ENCODE measurements around the gene SPATA31E1. TPM values are rescaled to one million over a fixed set of nuclear protein-coding genes. Genes with fewer than 3 reads are reported as not detected.

SPATA31E1 gene
- total and polyA plus RNA-seq, 9 of the 15 experiments (the other 6 are each of a cell fraction or from before 2014, with no cell fraction given) = not detected

- TF ChIP-seq MYC (IDR thresholded peaks at IDR 0.05; ENCODE audit: low read depth, low read length) = 0 out of 2 replicates have a peak, but pooled peaks have one; percentile 24
- no peak for TF ChIP-seq MYC (CRISPR knock-in tag; IDR thresholded peaks at IDR 0.05; ENCODE audit: borderline replicate concordance, low read depth)
- peak; percentile 89 for TF ChIP-seq NFIC (IDR thresholded peaks at IDR 0.05)
- TF ChIP-seq CTBP1 (IDR thresholded peaks at IDR 0.05; ENCODE audit: borderline replicate concordance) = peak; percentile 53; the same call in 1 of the 2 replicates
- peak; percentile 20 to 94 (median 84) for TF ChIP-seq YY1 (IDR thresholded peaks at IDR 0.05; ENCODE audit: borderline replicate concordance in 1 of 3, control insufficient read depth in 1 of 3, extremely low read depth in 1 of 3, insufficient read depth in 3 of 3, insufficient read length in 1 of 3, insufficient replicate concordance in 2 of 3, low read depth in 1 of 3, low read length in 2 of 3)
These were observed 26.8 kb downstream of the SPATA31E1 start (continued) for GRCh38 chr9:87909310-87910041.

GRCh38 chr9:87910821-87911220 is 28.1 kb downstream of the SPATA31E1 start:
- H3K4me3 ChIP-seq = no peak overlapping the region
- H3K9ac ChIP-seq (ENCODE audit: insufficient read depth in 1 of 2, low read depth in 2 of 2, low read length in 2 of 2) = no peak overlapping the region
- no peaks in the 10 kb centered on the region for H3K9me1 ChIP-seq (ENCODE audit: control insufficient read depth, insufficient read depth, low read length)
- no peaks in the 10 kb centered on the region for H4K20me1 ChIP-seq (replicated peaks; ENCODE audit: control insufficient read depth, insufficient read depth, low read length)
- WGBS (ENCODE audit: insufficient coverage, low coverage, missing lambda C conversion rate) = 7% methylated on average over 3 of the region's 3 CpGs
- H3K27me3 ChIP-seq (ENCODE audit: control insufficient read depth in 2 of 2, insufficient read depth in 2 of 2, low read length in 2 of 2) = no peaks in the 10 kb centered on the region; a peak in 1 of 5 replicates
- no peak overlapping the region for H3K27ac ChIP-seq (ENCODE audit: extremely low read depth, low read depth, low read length)
- no peaks in the 10 kb centered on the region for H3K79me2 ChIP-seq (ENCODE audit: control insufficient read depth, insufficient read depth, low read length)
- intact Hi-C loops (cut with micrococcal nuclease) = no loop called here
- FAIRE-seq (no peak), DNase-seq (ENCODE audit: extremely low read depth in 1 of 4, low spot score in 3 of 4) (no peak), ATAC-seq (no peak)
- no TSS peak for BruUV-seq (replicated peaks)
- in situ Hi-C loops (cut with MboI) = no loop called here
- no peak overlapping the region for H2AFZ ChIP-seq (ENCODE audit: low read depth, low read length)
- POLR2A ChIA-PET = no interaction called here
- H3K9me3 ChIP-seq (replicated peaks; ENCODE audit: control insufficient read depth, insufficient read depth, low read depth, low read length) = no peaks in the 10 kb centered on the region
- no peaks in the 10 kb centered on the region; a peak in 2 of 5 replicates for H3K4me1 ChIP-seq (replicated peaks in 1 of 2; ENCODE audit: control insufficient read depth in 2 of 2, insufficient read depth in 2 of 2, low read length in 2 of 2)
- no peak overlapping the region for H3K4me2 ChIP-seq (ENCODE audit: insufficient read depth, low read length)
- TF ChIP-seq YY1 (IDR thresholded peaks at IDR 0.05; ENCODE audit: borderline replicate concordance in 1 of 3, control insufficient read depth in 1 of 3, extremely low read depth in 1 of 3, insufficient read depth in 3 of 3, insufficient read length in 1 of 3, insufficient replicate concordance in 2 of 3, low read depth in 1 of 3, low read length in 2 of 3) (no peak), MEIS2 (IDR thresholded peaks at IDR 0.05; ENCODE audit: partially characterized antibody) (no peak), SMC3 (conservative IDR thresholded peaks at IDR 0.05; ENCODE audit: insufficient read depth, low read depth, low read length) (no peak), CBX8 (IDR thresholded peaks at IDR 0.05; ENCODE audit: borderline replicate concordance, extremely low read depth, low read depth, low read length, poor library complexity, severe bottlenecking) (peak; percentile 34), ZNF717 (CRISPR knock-in tag; IDR thresholded peaks at IDR 0.05) (no peak), ZNF696 (CRISPR knock-in tag; conservative IDR thresholded peaks at IDR 0.05) (no peak), ATF1 (CRISPR knock-in tag; IDR thresholded peaks at IDR 0.05) (no peak), ATF1 (tag; IDR thresholded peaks at IDR 0.05) (no peak), CTCFL (IDR thresholded peaks at IDR 0.05; ENCODE audit: borderline replicate concordance, insufficient read depth, low read depth, low read length, poor library complexity, severe bottlenecking) (no peak)
- H3K36me3 ChIP-seq (ENCODE audit: control insufficient read depth, insufficient read depth, low read length) = no peaks in the 10 kb centered on the region
- CTCF ChIA-PET (ENCODE audit: low intra/inter-chr PET ratio) = no interaction called here

Data from K562 (cell line).